Nephron progenitor cell (in vitro differentiated cells): ENCODE data around the gene CD47.
A peak's percentile ranks its signal among the peaks of the same experiment; 100 is the strongest.

ENCODE experiments used
- DNase-seq: peaks from one replicate; pipeline ENCODE4 v3.0.0; 2021
- H3K27ac Mint-ChIP-seq: 2 replicates; pipeline ENCODE4 v1.8.0; 2021; ENCODE audit warnings: mild to moderate bottlenecking, moderate library complexity, mixed read lengths
- H3K27me3 Mint-ChIP-seq: 2 replicates; pipeline ENCODE4 v1.8.0; 2021; ENCODE audit warnings: mild to moderate bottlenecking, low read depth, mixed read lengths; ENCODE audit not compliant: poor library complexity
- H3K36me3 Mint-ChIP-seq: 2 replicates; pipeline ENCODE4 v1.8.0; 2021; ENCODE audit warnings: low read depth, mixed read lengths
- H3K4me1 Mint-ChIP-seq: 2 replicates; pipeline ENCODE4 v1.8.0; 2021; ENCODE audit warnings: mixed read lengths
- H3K4me3 Mint-ChIP-seq: 2 replicates; pipeline ENCODE4 v1.8.0; 2021; ENCODE audit warnings: mild to moderate bottlenecking, moderate library complexity, mixed read lengths
- H3K9me3 Mint-ChIP-seq: 2 replicates; pipeline ENCODE4 v1.8.0; 2021; ENCODE audit warnings: mild to moderate bottlenecking, moderate library complexity, mixed read lengths
- CTCF ChIP-seq: fragments of 200-600 bp; sonication (generic); IDR thresholded peaks from 2 replicates; pipeline ENCODE4 v1.5.0; 2021; ENCODE audit warnings: antibody characterized with exemption

Gene CD47

DNA sequence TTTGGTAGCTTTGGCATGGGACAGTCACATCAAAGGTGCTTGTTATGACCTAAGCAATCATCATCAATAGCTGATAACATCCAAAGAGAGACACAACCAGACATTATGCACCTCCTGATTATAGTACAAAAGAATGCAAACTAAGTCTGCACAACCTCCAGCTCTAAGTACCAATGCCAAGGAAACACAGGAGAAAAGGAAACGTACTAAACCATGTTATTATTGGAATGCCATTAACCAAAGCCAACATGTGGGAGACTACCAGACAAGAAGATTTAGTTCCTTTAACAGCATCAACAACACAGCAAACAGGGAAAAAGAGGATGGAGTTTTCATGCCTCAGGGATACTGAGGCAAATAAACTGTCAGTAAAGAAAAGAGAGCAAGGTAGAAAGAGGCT lies 61.4 kb downstream of the CD47 start:
- H3K27ac Mint-ChIP-seq, result no peak overlapping the region
- H3K27me3 Mint-ChIP-seq, result peaks cover 3% of the 10 kb centered on the region
- no peak for TF ChIP-seq CTCF
- H3K36me3 Mint-ChIP-seq, result no peaks in the 10 kb centered on the region
- peaks cover 4% of the 10 kb centered on the region for H3K4me1 Mint-ChIP-seq
- DNase-seq, result no peak
- H3K9me3 Mint-ChIP-seq, result peaks cover 14% of the 10 kb centered on the region
- H3K4me3 Mint-ChIP-seq, result no peak overlapping the region

DNA sequence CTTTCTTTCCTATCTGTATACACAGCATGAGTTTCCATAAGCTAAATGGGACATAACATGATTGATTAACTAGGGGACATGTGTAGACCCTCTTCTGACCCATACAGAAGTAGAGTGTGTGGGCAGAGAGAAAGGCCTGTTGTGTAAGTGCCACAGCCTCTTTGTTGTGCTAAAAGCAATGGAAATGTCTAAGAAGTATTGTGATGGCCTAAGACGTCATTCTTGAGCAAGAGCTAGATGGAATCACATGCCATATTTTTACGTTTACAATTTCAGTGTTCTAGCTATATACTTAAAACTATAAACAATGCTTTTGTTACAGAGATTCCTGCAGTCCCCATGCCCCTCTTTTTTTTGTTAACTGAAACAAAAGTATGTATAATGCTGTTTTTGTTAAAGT lies 61.9 kb downstream of the CD47 start:
- H3K36me3 Mint-ChIP-seq, result no peaks in the 10 kb centered on the region
- H3K27ac Mint-ChIP-seq, result peak overlapping the region; percentile 23
- H3K27me3 Mint-ChIP-seq, result peaks cover 3% of the 10 kb centered on the region

GRCh38 chr3:108025177-108025576 lies 65.7 kb downstream of the CD47 start:
- H3K27ac Mint-ChIP-seq, result no peak overlapping the region
- H3K9me3 Mint-ChIP-seq, result peaks cover 14% of the 10 kb centered on the region
- TF ChIP-seq CTCF, result no peak
- no peak overlapping the region for H3K4me3 Mint-ChIP-seq
- H3K4me1 Mint-ChIP-seq, result peaks cover 4% of the 10 kb centered on the region
- DNase-seq, result no peak
- no peaks in the 10 kb centered on the region for H3K36me3 Mint-ChIP-seq
- no peaks in the 10 kb centered on the region for H3K27me3 Mint-ChIP-seq

More for the DNA sequence above, 61.9 kb downstream of the CD47 start:
- Mint-ChIP-seq H3K4me3 (no peak overlapping the region), H3K9me3 (peaks cover 14% of the 10 kb centered on the region), H3K4me1 (peaks cover 4% of the 10 kb centered on the region)
- no peak for DNase-seq
- no peak for TF ChIP-seq CTCF

DNA sequence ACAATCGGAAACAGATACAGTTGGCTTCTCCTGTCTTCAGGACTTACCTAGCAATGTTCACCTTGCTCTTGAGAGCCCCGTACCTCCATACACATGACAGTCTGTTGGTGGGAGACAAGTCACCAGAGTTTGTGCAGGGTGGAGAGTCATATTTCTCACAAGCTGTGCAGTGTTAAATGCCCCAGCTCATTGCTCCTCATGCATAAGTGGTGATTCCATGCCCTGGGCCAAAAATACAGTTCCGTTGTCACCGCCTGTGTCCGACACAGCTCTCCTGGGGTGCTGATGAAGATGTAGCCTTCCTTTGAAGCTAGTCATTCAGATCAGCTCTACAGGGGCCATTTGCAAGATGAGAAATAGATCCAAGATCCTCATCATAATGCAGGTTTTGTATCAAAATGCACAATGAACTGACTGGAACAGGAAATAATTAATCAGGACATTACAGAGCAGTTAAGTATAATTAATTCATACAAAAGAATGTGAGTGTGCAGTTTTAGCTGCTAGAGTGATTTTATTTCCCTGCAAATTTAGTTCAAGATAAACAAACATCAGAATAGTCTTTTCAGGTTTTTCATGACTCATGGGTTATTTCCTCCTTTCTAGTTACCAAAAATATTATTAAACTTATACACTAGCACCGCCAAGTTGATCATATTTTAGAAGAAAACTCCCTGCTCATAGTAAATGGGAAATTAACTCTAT lies 66.5 kb downstream of the CD47 start:
- Mint-ChIP-seq H3K27me3 (no peaks in the 10 kb centered on the region), H3K4me1 (peaks cover under 1% of the 10 kb centered on the region), H3K36me3 (no peaks in the 10 kb centered on the region), H3K4me3 (no peak overlapping the region), H3K9me3 (peaks cover 14% of the 10 kb centered on the region), H3K27ac (no peak overlapping the region)
- no peak for TF ChIP-seq CTCF
- DNase-seq, result no peak

GRCh38 chr3:108022256-108023150 lies 68.3 kb downstream of the CD47 start:
- Mint-ChIP-seq H3K27me3 (peaks cover 3% of the 10 kb centered on the region), H3K27ac (no peak overlapping the region), H3K36me3 (no peaks in the 10 kb centered on the region), H3K4me3 (no peak overlapping the region), H3K9me3 (peaks cover 11% of the 10 kb centered on the region), H3K4me1 (no peaks in the 10 kb centered on the region)
- no peak for DNase-seq
- TF ChIP-seq CTCF, result no peak
